ENCODE measurements around the gene HAPLN2.

HAPLN2 gene

GRCh38 chr1:156655151-156655903 is 36.1 kb downstream of the HAPLN2 start:
- TF ChIP-seq CTCF (conservative IDR thresholded peaks at IDR 0.05; ENCODE audit: low read depth, low read length) = no peak
- DNase-seq (ENCODE audit: low read depth) = no peak
- H3K4me3 ChIP-seq (ENCODE audit: low read length) = no peak overlapping the region

DNA sequence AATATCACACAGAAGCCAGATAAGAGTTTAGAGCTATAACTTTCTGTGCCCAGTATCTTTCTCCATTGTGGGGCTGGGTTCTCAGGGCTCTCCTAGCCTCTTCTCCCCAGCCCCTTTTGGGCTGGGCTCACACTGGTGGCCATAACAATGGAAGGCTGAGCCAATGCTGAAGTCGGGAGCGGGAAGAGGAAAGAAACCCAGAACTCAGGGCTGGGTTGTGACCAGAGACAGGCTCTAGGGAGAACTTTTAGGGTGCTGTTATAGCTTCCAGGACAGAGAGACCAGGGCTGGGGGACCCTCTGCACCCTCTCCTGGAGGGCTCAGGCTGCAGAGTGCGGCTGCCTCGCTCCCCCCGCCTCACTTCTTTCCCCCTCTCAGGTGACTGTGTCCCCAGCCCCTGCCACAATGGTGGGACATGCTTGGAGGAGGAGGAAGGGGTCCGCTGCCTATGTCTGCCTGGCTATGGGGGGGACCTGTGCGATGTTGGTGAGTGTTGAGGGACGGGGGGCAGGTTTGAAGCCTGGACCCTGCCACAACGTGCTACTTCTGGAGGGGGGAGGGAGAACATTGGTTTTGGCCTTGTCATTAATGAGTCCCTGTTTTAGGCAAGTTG is 36.8 kb downstream of the HAPLN2 start:
- no peak overlapping the region for H3K4me3 ChIP-seq (ENCODE audit: low read length)
- no peak for TF ChIP-seq CTCF (conservative IDR thresholded peaks at IDR 0.05; ENCODE audit: low read depth, low read length)
- DNase-seq (ENCODE audit: low read depth) = no peak

GRCh38 chr1:156656806-156657740 is 37.9 kb downstream of the HAPLN2 start:
- DNase-seq (ENCODE audit: low read depth) = no peak
- peak overlapping the region; percentile 5 for H3K4me3 ChIP-seq (ENCODE audit: low read length)
- peak; percentile 96 for TF ChIP-seq CTCF (conservative IDR thresholded peaks at IDR 0.05; ENCODE audit: low read depth, low read length)

- no peak for TF ChIP-seq CTCF (conservative IDR thresholded peaks at IDR 0.05; ENCODE audit: low read depth, low read length)
- no peak overlapping the region for H3K4me3 ChIP-seq (ENCODE audit: low read length)
- DNase-seq (ENCODE audit: low read depth) = no peak
Observed at GRCh38 chr1:156657741-156658319, 38.6 kb downstream of the HAPLN2 start.

GRCh38 chr1:156658496-156658895 is 39.3 kb downstream of the HAPLN2 start:
- DNase-seq (ENCODE audit: low read depth) = no peak
- H3K4me3 ChIP-seq (ENCODE audit: low read length) = no peak overlapping the region
- no peak for TF ChIP-seq CTCF (conservative IDR thresholded peaks at IDR 0.05; ENCODE audit: low read depth, low read length)

GRCh38 chr1:156658945-156659574 is 39.8 kb downstream of the HAPLN2 start:
- no peak for TF ChIP-seq CTCF (conservative IDR thresholded peaks at IDR 0.05; ENCODE audit: low read depth, low read length)
- DNase-seq (ENCODE audit: low read depth) = no peak
- H3K4me3 ChIP-seq (ENCODE audit: low read length) = no peak overlapping the region
